Measurements from ENCODE around the gene POLR1G.

The POLR1G gene

DNA sequence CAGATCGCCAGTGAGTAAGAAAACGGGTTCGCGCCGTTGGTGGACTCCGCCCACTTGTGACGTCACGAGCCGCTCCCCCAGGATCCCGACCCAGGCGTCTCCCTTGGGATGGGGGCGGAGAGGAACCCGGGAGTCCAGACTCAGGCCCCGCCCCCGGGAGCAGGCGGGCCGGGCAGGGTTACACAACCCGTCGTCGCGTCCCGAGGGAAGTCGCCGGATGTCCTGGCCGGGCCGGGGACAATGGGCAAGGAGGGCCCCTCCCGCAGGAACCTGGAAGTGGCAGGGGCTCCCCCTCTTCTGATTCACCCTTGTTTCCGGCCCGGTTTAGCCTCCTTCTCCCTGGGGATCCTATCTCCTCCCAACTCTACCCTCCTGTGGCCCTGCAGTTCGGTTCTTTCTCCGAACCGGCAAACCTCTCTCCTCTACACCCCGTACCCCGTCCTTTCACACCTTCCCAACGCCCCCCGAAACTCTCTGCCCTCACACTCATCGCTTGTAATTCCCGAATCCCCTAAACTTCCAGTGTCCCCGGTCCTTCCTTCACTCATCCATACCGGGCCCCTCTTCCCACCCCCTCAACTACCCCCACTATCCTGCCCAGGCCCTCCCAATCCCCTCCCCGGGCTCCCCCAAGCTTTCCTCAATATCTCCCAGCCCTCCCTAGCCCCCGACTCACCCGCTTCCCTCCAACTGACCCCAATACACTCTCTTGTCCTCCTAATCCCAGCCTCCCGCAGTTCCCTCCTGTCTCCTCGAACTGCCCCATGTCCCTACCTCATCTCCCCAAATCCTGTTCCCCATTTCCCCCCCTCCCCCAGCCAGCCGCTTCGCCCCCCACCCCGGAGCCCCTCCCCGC is 37.2 kb downstream of the POLR1G start:
- in situ Hi-C loops (cut with MboI; ENCODE audit: low sequenced_read_pairs), result no loop called here

DNA sequence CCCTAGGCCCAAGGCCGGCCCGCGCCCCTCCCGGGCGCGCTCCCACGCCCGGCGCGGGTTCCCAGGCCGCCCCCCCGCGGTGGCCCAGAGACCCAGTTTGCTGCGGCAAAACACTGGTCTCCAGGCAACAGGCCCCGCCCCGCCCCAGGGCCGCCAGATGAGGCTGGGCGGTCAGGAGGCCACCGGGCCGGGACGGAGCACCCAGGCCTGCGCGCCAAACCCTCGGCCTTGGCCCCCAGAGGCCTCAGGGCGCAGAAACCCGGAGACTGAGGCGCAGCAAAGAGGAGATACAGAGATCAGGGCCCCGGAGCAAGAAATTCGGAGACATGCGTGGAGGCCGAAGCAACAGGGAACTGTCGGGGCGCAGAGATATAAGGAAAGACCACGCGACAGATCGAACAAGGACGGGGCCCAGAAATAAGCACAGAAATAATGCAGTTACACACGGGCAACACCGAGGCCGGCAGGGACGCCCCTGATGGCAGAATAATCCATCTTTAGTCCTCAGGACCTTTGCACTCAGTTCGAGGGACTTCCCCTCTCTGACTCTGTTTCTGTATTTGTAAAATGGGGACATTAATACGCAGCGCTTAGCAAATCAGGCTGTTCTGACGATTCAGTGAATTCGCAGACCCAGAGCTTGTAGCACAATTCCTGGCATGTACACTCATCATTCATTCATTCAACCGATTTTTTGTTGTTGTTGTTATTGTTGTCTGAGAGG is 38.0 kb downstream of the POLR1G start:
- in situ Hi-C loops (cut with MboI; ENCODE audit: low sequenced_read_pairs), result no loop called here

DNA sequence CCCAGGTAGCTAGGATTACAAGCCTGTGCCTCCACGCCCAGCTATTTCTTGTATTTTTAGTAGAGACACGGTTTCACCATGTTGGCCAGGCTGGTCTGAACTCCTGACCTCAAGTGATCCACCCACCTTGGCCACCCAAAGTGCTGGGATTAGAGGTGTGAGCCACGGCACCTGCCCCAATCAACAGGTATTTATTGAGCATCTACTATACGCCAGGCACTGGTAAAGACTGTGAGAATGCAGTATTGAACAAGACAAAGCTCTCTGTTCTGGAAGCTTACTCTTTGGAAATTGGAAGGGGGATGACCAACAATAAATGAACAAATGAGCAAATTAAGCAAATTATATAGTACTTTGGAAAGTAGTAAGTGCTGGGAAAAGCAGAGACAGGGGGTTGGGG is 38.7 kb downstream of the POLR1G start:
- in situ Hi-C loops (cut with MboI; ENCODE audit: low sequenced_read_pairs), result no loop called here

DNA sequence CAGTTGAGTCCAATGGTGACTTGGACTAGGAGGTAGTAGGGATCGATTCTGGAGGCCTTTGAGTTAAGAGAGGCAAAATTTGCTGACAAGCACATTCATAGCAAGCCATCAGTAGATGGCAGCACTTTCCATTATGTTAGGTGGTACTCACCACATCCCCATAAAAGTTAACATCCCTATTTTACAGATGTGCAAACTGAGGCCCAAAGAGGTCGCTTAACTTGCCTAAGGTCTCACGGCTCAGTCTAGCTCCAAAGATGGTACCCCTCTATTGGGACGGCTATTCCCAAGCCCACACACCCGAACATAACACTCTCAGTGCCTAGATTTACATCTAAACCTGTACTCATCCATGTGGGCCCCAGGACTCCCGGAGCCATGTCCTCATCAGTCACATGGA is 39.9 kb downstream of the POLR1G start:
- in situ Hi-C loops (cut with MboI; ENCODE audit: low sequenced_read_pairs), result no loop called here

DNA sequence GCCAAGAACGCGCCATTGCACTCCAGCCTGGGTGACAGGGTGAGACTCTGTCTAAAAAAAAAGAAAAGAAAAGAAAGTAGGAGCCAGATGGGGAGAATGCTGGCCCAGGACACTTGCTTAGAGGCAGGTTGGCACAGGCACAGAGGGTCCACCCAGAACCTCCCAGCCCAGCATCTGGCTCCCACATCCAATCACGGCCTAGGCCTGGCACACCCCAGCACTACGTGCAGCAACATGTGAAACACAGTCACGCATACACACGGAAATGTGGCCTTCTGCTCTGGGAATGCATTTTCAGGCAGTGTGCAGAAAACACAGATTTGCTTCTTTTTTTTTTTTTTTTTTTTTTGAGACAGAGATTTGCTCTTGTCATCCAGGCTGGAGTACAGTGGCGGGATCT is 40.5 kb downstream of the POLR1G start:
- in situ Hi-C loops (cut with MboI; ENCODE audit: low sequenced_read_pairs), result no loop called here

DNA sequence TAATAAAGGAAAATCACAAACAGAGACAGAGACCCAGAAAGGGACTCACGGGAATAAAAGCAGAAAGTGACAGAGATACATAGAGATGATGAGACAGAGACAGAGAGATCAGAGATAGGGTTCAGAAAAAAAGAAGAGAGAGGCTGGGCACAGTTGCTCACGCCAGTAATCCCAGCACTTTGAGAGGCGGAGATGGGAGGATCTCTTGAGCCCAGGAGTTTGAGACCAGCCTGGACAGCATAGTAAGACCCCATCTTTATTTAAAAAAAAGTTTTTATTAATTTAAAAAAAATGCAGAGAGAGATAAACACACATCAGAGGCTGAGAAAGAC is 41.9 kb downstream of the POLR1G start:
- in situ Hi-C loops (cut with MboI; ENCODE audit: low sequenced_read_pairs), result no loop called here

DNA sequence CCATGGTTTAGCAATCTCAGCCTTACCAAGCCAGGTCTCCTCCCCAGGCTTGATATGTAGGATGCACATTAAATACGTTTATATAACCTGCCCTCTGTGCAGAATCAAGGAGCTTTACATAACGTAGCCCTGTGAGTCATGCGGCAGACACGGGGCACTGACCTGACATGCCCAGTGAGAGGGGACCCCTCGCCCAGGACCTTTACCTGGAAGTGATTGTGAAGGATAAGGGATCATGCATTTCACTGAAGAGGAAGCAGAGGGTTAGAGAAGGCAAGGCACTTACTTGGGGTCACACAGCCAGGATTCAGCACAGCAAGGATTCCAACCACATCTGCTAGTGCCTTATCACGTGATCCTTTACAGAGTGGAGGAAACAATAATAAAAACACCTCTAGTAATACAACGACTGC is 42.4 kb downstream of the POLR1G start:
- in situ Hi-C loops (cut with MboI; ENCODE audit: low sequenced_read_pairs), result no loop called here

DNA sequence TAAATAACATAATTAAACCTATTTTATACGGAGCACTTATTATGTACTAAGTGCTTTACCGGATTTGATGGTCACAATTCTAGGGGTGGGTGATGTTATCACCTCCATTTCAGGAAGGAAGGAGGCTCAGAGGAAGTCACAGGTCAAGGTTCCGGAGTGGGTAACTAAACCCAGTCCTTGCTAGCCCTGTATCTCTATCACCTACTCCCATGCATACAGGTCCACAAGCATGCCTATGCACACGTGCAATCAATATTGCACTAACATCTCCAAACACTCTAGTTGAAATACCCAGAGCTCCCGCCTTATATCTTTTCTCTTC is 43.5 kb downstream of the POLR1G start:
- in situ Hi-C loops (cut with MboI; ENCODE audit: low sequenced_read_pairs), result no loop called here

DNA sequence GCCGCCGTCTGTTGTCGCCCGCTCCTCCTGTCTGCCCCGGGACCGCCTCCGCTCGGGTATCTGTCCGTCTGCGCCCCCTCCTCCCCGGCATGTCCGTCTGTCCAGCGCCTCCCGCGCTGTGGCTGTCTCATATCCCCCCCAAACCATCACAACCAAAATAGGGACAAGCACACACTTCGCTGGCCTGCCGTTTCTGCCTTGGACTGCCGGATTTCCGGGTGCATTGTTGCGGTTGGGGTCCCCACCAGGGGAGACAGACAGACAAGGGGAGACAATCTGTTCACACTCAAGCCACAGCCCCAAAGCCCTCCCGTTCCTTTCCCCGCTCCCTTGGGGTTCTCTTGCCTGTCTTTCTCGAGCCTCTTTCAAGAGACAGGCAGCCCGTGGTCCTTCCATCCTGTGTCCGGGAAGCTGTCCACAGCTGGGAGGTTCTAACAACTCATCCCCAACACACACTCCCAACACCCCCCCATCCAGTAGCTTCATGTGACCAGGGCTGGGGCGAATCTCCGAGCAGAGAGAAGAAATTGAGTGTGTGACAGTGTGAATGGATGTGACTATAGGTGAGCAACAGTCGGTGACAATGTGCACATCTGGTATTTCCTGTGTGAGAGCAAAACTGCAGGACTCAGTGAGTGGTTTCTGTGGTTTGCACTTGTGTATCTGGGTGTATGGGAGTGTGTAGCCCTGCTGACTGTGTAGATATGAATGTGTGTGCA is 44.8 kb downstream of the POLR1G start:
- in situ Hi-C loops (cut with MboI; ENCODE audit: low sequenced_read_pairs), result no loop called here

DNA sequence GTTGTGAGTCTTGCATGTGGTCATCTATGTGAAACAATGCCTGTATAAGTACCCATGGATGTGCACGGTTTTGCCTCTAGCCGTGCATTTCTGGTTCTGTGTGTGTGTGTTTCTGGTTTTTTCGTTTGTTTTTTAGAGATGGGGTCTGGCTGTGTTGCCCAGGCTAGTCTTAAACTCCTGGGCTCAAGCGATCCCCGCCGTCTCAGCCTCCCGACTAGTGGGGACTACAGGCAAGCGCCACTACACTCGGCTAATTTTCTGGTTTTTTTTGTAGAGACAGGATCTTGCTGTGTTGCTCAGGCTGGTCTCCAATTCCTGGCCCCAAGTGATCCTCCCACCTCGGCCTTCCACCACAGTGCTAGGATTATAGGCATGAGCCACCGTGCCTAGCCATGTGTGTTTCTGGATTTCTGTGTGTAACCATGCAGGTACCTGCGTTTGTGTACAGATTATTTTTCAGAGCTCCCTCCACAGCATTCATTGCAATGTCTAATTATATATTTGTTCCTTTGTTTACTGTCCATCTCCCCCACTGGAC is 45.5 kb downstream of the POLR1G start:
- in situ Hi-C loops (cut with MboI; ENCODE audit: low sequenced_read_pairs), result no loop called here

DNA sequence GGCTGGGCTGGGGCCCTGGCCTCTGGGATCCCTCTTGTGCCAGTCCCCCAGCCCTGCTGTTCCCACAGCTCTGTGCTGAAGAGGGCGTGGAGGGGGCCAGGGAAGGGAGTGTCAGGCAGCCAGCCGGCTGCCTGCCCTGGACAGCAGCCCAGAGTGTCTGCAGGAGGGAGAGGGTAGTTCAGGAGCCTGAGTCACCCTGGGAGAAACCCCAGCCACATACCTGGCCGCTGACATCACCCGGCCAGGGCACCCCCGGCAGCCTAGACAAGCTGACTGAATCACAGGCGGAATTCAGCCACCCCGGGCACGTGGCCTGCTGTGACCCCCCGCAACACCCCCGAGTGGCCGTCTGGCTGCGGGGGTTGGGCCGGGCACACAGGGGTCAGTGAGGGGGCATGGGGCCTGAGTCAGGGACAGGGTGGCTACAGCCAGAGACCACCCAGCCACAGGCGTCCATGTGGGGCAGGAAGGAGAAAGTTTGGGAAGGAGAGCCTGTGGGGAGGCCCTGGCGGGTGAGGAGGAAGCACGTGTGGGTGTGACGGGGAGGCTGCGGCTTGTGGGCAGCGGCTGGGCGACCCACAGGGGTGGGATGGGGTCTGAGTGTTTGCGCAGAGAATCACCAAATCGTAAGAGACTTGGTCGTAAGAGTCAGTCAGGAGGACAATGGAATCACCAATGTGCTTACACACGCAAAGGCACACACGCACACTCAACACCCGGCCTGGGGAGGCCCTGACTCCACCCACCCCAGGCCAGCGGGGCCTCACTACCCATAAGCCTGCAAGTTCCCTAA is 49.5 kb downstream of the POLR1G start:
- in situ Hi-C loops (cut with MboI; ENCODE audit: low sequenced_read_pairs), result no loop called here

DNA sequence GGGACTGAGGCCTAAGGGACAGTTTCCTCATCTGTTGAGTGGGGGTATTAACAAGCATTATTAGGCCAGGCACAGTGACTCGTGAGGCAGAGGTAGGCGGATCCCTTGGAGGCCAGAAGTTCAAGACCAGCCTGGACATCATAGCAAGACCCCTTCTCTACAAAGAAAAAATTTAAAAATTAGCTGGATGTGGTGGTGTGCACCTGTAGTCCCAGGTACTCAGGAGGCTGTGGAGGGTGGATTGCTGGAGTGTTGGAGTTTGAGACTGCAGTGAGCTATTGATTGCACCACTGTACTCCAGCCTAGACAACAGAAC is 50.0 kb downstream of the POLR1G start:
- in situ Hi-C loops (cut with MboI; ENCODE audit: low sequenced_read_pairs), result no loop called here

DNA sequence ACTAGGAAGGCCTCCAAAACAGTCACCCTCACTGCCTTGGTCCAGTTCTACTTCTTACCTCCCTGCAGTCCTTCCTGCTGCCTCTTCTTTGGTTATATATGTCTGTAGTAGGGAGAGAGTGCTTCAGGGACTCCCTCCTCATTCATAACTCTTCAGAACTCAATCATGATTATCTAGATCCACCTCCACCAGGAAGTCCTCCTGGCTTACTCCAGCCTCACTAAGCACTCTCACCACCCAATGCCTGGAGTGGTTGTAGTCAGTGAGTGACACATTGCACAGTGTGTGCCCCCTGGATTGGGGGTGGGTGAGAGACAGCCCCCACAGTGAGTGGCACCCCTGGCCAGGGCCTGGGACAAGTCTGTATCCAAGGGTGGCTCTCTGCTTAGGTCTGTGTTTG is 51.3 kb downstream of the POLR1G start:
- in situ Hi-C loops (cut with MboI; ENCODE audit: low sequenced_read_pairs), result no loop called here

Data from HL-60/S4 treated with phorbol 12-myristate 13-acetate at 8.2 ng/mL for 4 days and 3 days (cell line).